GM12878 (cell line): Measurements from ENCODE around the gene OPRM1. TPM values are rescaled to one million over a fixed set of nuclear protein-coding genes. Genes with fewer than 3 reads are reported as not detected.

Experiments
- ATF3 ChIP-seq: IDR thresholded peaks from 2 replicates; pipeline ENCODE4 v1.6.1; 2011; ENCODE audit warnings: low read depth, mild to moderate bottlenecking, low read length, moderate library complexity, borderline replicate concordance; ENCODE audit errors: extremely low read depth
- BCL3 ChIP-seq: IDR thresholded peaks from 2 replicates; pipeline ENCODE4 v1.6.1; 2011; ENCODE audit warnings: borderline replicate concordance, low read depth, mild to moderate bottlenecking, moderate library complexity, low read length; ENCODE audit not compliant: insufficient read depth, poor library complexity, severe bottlenecking
- CBFB ChIP-seq: IDR thresholded peaks from 2 replicates; pipeline ENCODE4 v1.6.1; 2016; ENCODE audit warnings: antibody characterized with exemption, low read depth
- CHD2 ChIP-seq: IDR thresholded peaks from 2 replicates; pipeline ENCODE4 v1.6.1; 2011; ENCODE audit warnings: low read depth, low read length, improper control_type of control experiment, borderline replicate concordance
- CHD4 ChIP-seq: fragments of 200-600 bp; sonication (generic); IDR thresholded peaks from 2 replicates; pipeline ENCODE4 v1.6.1; 2016; ENCODE audit warnings: mild to moderate bottlenecking
- ESRRA ChIP-seq: IDR thresholded peaks from 2 replicates; pipeline ENCODE4 v1.6.1; 2012; ENCODE audit warnings: mild to moderate bottlenecking, low read length, improper control_type of control experiment
- GATAD2B ChIP-seq: fragments of 450-650 bp; conservative IDR thresholded peaks from 2 replicates; pipeline ENCODE4 v1.6.1; 2017; ENCODE audit warnings: low read depth, mild to moderate bottlenecking, moderate library complexity
- HDGF ChIP-seq: fragments of 450-650 bp; IDR thresholded peaks from 2 replicates; pipeline ENCODE4 v1.6.1; 2016; ENCODE audit warnings: antibody characterized with exemption
- IKZF1 ChIP-seq: fragments of 450-650 bp; conservative IDR thresholded peaks from 2 replicates; pipeline ENCODE4 v1.6.1; 2017; ENCODE audit warnings: antibody characterized with exemption, mild to moderate bottlenecking
- MAX ChIP-seq: IDR thresholded peaks from 2 replicates; pipeline ENCODE4 v1.6.1; 2012; ENCODE audit warnings: low read depth, low read length, improper control_type of control experiment
- MEF2A ChIP-seq: IDR thresholded peaks from 2 replicates; pipeline ENCODE4 v1.6.1; 2011; ENCODE audit warnings: low read depth, mild to moderate bottlenecking, low read length, moderate library complexity; ENCODE audit not compliant: insufficient read depth
- MYC ChIP-seq: IDR thresholded peaks from 2 replicates; pipeline ENCODE4 v1.6.1; 2011; ENCODE audit warnings: mild to moderate bottlenecking, low read length, moderate library complexity, inconsistent platforms; ENCODE audit not compliant: insufficient read depth, insufficient replicate concordance, insufficient read length, severe bottlenecking
- NFYA ChIP-seq: IDR thresholded peaks from 2 replicates; pipeline ENCODE4 v1.6.1; 2011; ENCODE audit warnings: low read depth, mild to moderate bottlenecking, low read length, improper control_type of control experiment, borderline replicate concordance
- NFYB ChIP-seq: IDR thresholded peaks from 2 replicates; pipeline ENCODE4 v1.6.1; 2011; ENCODE audit warnings: low read depth, mild to moderate bottlenecking, low read length, improper control_type of control experiment, moderate library complexity; ENCODE audit not compliant: insufficient read depth
- NR2C2 ChIP-seq: IDR thresholded peaks from 2 replicates; pipeline ENCODE4 v1.6.1; 2011; ENCODE audit warnings: borderline replicate concordance, low read depth; ENCODE audit not compliant: control insufficient read depth, insufficient read length
- PAX8 ChIP-seq: fragments of 450-650 bp; IDR thresholded peaks from 2 replicates; pipeline ENCODE4 v1.6.1; 2017; ENCODE audit warnings: mild to moderate bottlenecking, moderate library complexity
- POU2F2 ChIP-seq: IDR thresholded peaks from 3 replicates; pipeline ENCODE4 v1.6.1; 2011; ENCODE audit warnings: low read depth, mild to moderate bottlenecking, low read length, borderline replicate concordance
- RB1 ChIP-seq: fragments of 450-650 bp; formaldehyde crosslinking; IDR thresholded peaks from 2 replicates; pipeline ENCODE4 v1.6.1; 2017; ENCODE audit warnings: mild to moderate bottlenecking, borderline replicate concordance
- SIX5 ChIP-seq: IDR thresholded peaks from 2 replicates; pipeline ENCODE4 v1.6.1; 2011; ENCODE audit warnings: mild to moderate bottlenecking, low read depth, low read length, moderate library complexity; ENCODE audit not compliant: severe bottlenecking
- SPI1 ChIP-seq: IDR thresholded peaks from 2 replicates; pipeline ENCODE4 v1.6.1; 2011; ENCODE audit warnings: low read depth, mild to moderate bottlenecking, low read length, moderate library complexity, borderline replicate concordance; ENCODE audit not compliant: insufficient read depth
- SRF ChIP-seq, 2 experiments: IDR thresholded peaks; 2 replicates each; pipeline ENCODE4 v1.6.1; 2011; ENCODE audit warnings: low read depth in 2 of 2, low read length in 2 of 2, mild to moderate bottlenecking in 1 of 2, moderate library complexity in 1 of 2
- SUPT20H ChIP-seq: IDR thresholded peaks from 2 replicates; pipeline ENCODE4 v1.6.1; 2011; ENCODE audit warnings: low read depth, mild to moderate bottlenecking, low read length, moderate library complexity, borderline replicate concordance; ENCODE audit not compliant: control insufficient read depth
- ZBED1 ChIP-seq: IDR thresholded peaks from 2 replicates; pipeline ENCODE4 v1.6.1; 2016; ENCODE audit warnings: borderline replicate concordance
- ZBTB4 ChIP-seq: fragments of 450-650 bp; formaldehyde crosslinking; IDR thresholded peaks from 2 replicates; pipeline ENCODE4 v1.4.0; 2022; ENCODE audit warnings: mild to moderate bottlenecking, moderate library complexity
- ZNF384 ChIP-seq: IDR thresholded peaks from 2 replicates; pipeline ENCODE4 v1.6.1; 2012; ENCODE audit warnings: low read depth, mild to moderate bottlenecking, low read length, improper control_type of control experiment, borderline replicate concordance
- polyA plus RNA-seq, 11 experiments: library from polyadenylated mRNA; depleted of rRNA in 4 of 11; unstranded in 6 of 11; stranded (reverse) in 5 of 11; fragments of >200 nt; fragmentation: Nextera tagmentation in 4 of 11; fragmentation: Illumina TruSeq in 1 of 11; extraction: Ambion mirVana in 4 of 11; extraction: Trizol in 1 of 11; gene quantifications; 1 replicate in 1 of 11; 2 replicates in 10 of 11; pipeline versions ENCODE4 v1.2.1 to v1.2.3, GENCODE V29; 2011 to 2016; ENCODE audit warnings: inconsistent platforms in 2 of 11, missing spikeins in 2 of 11, low read depth in 1 of 11
- total RNA-seq, 4 experiments: library from RNA; depleted of rRNA in 3 of 4; stranded (reverse); fragments of >200 nt in 3 of 4; fragmentation: Illumina TruSeq in 1 of 4; extraction: Trizol in 1 of 4; gene quantifications; 2 replicates each; pipeline versions ENCODE4 v1.2.1 to v1.2.3, GENCODE V29; 2013 to 2021

The OPRM1 gene
- total and polyA plus RNA-seq, 10 of the 15 experiments (the other 5 are each of a cell fraction or from before 2014, with no cell fraction given): not detected

- no peak for TF ChIP-seq BCL3
- TF ChIP-seq MAX: no peak
- TF ChIP-seq ATF3: no peak
- TF ChIP-seq MYC: no peak
- no peak for TF ChIP-seq SPI1
- no peak for TF ChIP-seq PAX8
- peak; percentile 53; the same call in 1 of the 2 replicates for TF ChIP-seq IKZF1
- no peak for TF ChIP-seq NFYA
- TF ChIP-seq HDGF: no peak
- no peak for TF ChIP-seq SUPT20H
- TF ChIP-seq CBFB: no peak
- TF ChIP-seq ZBED1: no peak
- TF ChIP-seq ZBTB4 (CRISPR knock-in tag): no peak
- TF ChIP-seq SIX5: no peak
- no peak for TF ChIP-seq ESRRA
- TF ChIP-seq POU2F2: peak; percentile 44; the same call in 2 of the 3 replicates
- TF ChIP-seq CHD2: no peak; the same call in 1 of the 2 replicates
- no peak for TF ChIP-seq NFYB
- TF ChIP-seq RB1: no peak
- TF ChIP-seq CHD4: no peak
- no peak; the same call in 1 of the 2 replicates for TF ChIP-seq GATAD2B
- peak; percentile 98 for TF ChIP-seq ZNF384
- TF ChIP-seq MEF2A: 0 out of 2 replicates have a peak, but pooled peaks have one; percentile 18
- no peak for TF ChIP-seq SRF (IDR thresholded peaks at IDR 0.05; ENCODE audit: low read depth in 2 of 2, low read length in 2 of 2)
- no peak for TF ChIP-seq NR2C2
Measured at GRCh38 chr6:154247119-154247861, 208.2 kb downstream of the OPRM1 start (continued).
